Esophagus muscularis mucosa (tissue), 3 donors: ENCODE data around the gene LDLRAD3.

Source experiments
- EP300 ChIP-seq: sonication (generic); formaldehyde crosslinking; IDR thresholded peaks from one replicate; pipeline ENCODE4 v1.6.1; 2017; ENCODE audit warnings: antibody characterized with exemption
- TF ChIP-seq, protein P1 (sequence below), 3 experiments: fragments of 200-600 bp in 2 of 3; fragments of 450-650 bp in 1 of 3; sonication (generic) in 2 of 3; IDR thresholded peaks; one replicate each; pipeline ENCODE4 v1.5.1; 2017 to 2019; ENCODE audit warnings: antibody characterized with exemption in 3 of 3, mild to moderate bottlenecking in 2 of 3, moderate library complexity in 1 of 3

GRCh38 chr11:36150986-36151385, 207.1 kb downstream of the LDLRAD3 start:
- TF ChIP-seq, protein P1, sequence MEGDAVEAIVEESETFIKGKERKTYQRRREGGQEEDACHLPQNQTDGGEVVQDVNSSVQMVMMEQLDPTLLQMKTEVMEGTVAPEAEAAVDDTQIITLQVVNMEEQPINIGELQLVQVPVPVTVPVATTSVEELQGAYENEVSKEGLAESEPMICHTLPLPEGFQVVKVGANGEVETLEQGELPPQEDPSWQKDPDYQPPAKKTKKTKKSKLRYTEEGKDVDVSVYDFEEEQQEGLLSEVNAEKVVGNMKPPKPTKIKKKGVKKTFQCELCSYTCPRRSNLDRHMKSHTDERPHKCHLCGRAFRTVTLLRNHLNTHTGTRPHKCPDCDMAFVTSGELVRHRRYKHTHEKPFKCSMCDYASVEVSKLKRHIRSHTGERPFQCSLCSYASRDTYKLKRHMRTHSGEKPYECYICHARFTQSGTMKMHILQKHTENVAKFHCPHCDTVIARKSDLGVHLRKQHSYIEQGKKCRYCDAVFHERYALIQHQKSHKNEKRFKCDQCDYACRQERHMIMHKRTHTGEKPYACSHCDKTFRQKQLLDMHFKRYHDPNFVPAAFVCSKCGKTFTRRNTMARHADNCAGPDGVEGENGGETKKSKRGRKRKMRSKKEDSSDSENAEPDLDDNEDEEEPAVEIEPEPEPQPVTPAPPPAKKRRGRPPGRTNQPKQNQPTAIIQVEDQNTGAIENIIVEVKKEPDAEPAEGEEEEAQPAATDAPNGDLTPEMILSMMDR (IDR thresholded peaks at IDR 0.05), result no peak
- TF ChIP-seq EP300, result no peak
